GM12873 (cell line): Measurements from ENCODE around the gene POLR2C.

ENCODE experiments used
- CTCF ChIP-seq: IDR thresholded peaks from 2 replicates; pipeline ENCODE4 v1.5.1; 2012; ENCODE audit warnings: low read depth, mild to moderate bottlenecking, moderate library complexity, low read length, control low read depth; ENCODE audit not compliant: insufficient read depth; ENCODE audit errors: missing control alignments

POLR2C gene

GRCh38 chr16:57435838-57436237 is 26.6 kb upstream of the POLR2C start:
- TF ChIP-seq CTCF = no peak

- TF ChIP-seq CTCF = no peak
Measured at GRCh38 chr16:57444711-57445110, 17.8 kb upstream of the POLR2C start.

GRCh38 chr16:57445510-57445909 is 17.0 kb upstream of the POLR2C start:
- TF ChIP-seq CTCF = no peak

GRCh38 chr16:57446531-57447185 is 15.8 kb upstream of the POLR2C start:
- no peak for TF ChIP-seq CTCF

- TF ChIP-seq CTCF = no peak
Measured at GRCh38 chr16:57447186-57447962, 15.1 kb upstream of the POLR2C start, which contains the start of the genes CIAPIN1 and COQ9. TSS of gene CIAPIN1 (minus strand) at chr16:57447385. CDS start at chr16:57440928, 6,457 bp downstream. TSS of gene COQ9 (plus strand) at chr16:57447479. CDS start at chr16:57447506, 27 bp downstream.

GRCh38 chr16:57452021-57452420 is 10.5 kb upstream of the POLR2C start:
- no peak for TF ChIP-seq CTCF

- no peak for TF ChIP-seq CTCF
Measured at GRCh38 chr16:57462978-57463362, 491 bp downstream of the POLR2C start.
